ENCODE results near the gene FGF1. TPM values are rescaled to one million over a fixed set of nuclear protein-coding genes. Genes with fewer than 3 reads are reported as not detected.

Gene FGF1
- total and polyA plus RNA-seq, 2 donors = 0.99 to 1.6 TPM

GRCh38 chr5:142664067-142664466, 21.8 kb downstream of the FGF1 start:
- 94% methylated on average over 9 of the region's 9 CpGs for WGBS
- no peak for DNase-seq (ENCODE audit: low read depth in 6 of 9, low spot score in 9 of 9)
- Histone ChIP-seq H3K27ac (ENCODE audit: low read depth in 1 of 2, low read length in 1 of 2) (no peak overlapping the region), H3K36me3 (ENCODE audit: control insufficient read depth in 2 of 2, insufficient read depth in 2 of 2, low read length in 1 of 2) (no peaks in the 10 kb centered on the region), H3K4me3 (ENCODE audit: low read length in 2 of 2) (no peak overlapping the region), H3K27me3 (ENCODE audit: control insufficient read depth in 2 of 2, insufficient read depth in 1 of 2, low read length in 1 of 2) (peaks cover 0 to 3% of the 10 kb centered on the region in 2 donors), H3K4me1 (ENCODE audit: control insufficient read depth in 2 of 2, insufficient read depth in 2 of 2, low read length in 2 of 2) (no peaks in the 10 kb centered on the region), H3K9me3 (ENCODE audit: control insufficient read depth in 2 of 2, insufficient read depth in 1 of 2, low read length in 1 of 2) (no peaks in the 10 kb centered on the region)

GRCh38 chr5:142663246-142663645, 22.6 kb downstream of the FGF1 start:
- Histone ChIP-seq H3K27me3 (ENCODE audit: control insufficient read depth in 2 of 2, insufficient read depth in 1 of 2, low read length in 1 of 2) (peaks cover 0 to 3% of the 10 kb centered on the region in 2 donors), H3K27ac (ENCODE audit: low read depth in 1 of 2, low read length in 1 of 2) (no peak overlapping the region), H3K4me1 (ENCODE audit: control insufficient read depth in 2 of 2, insufficient read depth in 2 of 2, low read length in 2 of 2) (no peaks in the 10 kb centered on the region), H3K4me3 (ENCODE audit: low read length in 2 of 2) (no peak overlapping the region), H3K9me3 (ENCODE audit: control insufficient read depth in 2 of 2, insufficient read depth in 1 of 2, low read length in 1 of 2) (no peaks in the 10 kb centered on the region), H3K36me3 (ENCODE audit: control insufficient read depth in 2 of 2, insufficient read depth in 2 of 2, low read length in 1 of 2) (no peaks in the 10 kb centered on the region)
- no peak for DNase-seq (ENCODE audit: low read depth in 6 of 9, low spot score in 9 of 9)
- WGBS = 92% methylated on average over 6 of the region's 6 CpGs

- H3K27me3 ChIP-seq (ENCODE audit: control insufficient read depth in 2 of 2, insufficient read depth in 1 of 2, low read length in 1 of 2) = peaks cover 0 to 3% of the 10 kb centered on the region in 2 donors
- H3K4me1 ChIP-seq (ENCODE audit: control insufficient read depth in 2 of 2, insufficient read depth in 2 of 2, low read length in 2 of 2) = no peaks in the 10 kb centered on the region
- no peaks in the 10 kb centered on the region for H3K9me3 ChIP-seq (ENCODE audit: control insufficient read depth in 2 of 2, insufficient read depth in 1 of 2, low read length in 1 of 2)
- no peak for DNase-seq (ENCODE audit: low read depth in 6 of 9, low spot score in 9 of 9)
- H3K36me3 ChIP-seq (ENCODE audit: control insufficient read depth in 2 of 2, insufficient read depth in 2 of 2, low read length in 1 of 2) = no peaks in the 10 kb centered on the region
- no peak overlapping the region for H3K27ac ChIP-seq (ENCODE audit: low read depth in 1 of 2, low read length in 1 of 2)
- H3K4me3 ChIP-seq (ENCODE audit: low read length in 2 of 2) = no peak overlapping the region
- WGBS = 97% methylated on average over 11 of the region's 11 CpGs
Measured at GRCh38 chr5:142661957-142662356, 23.9 kb downstream of the FGF1 start.

- H3K27ac ChIP-seq (ENCODE audit: low read depth in 1 of 2, low read length in 1 of 2) = no peak overlapping the region
- H3K36me3 ChIP-seq (ENCODE audit: control insufficient read depth in 2 of 2, insufficient read depth in 2 of 2, low read length in 1 of 2) = no peaks in the 10 kb centered on the region
- no peak overlapping the region for H3K4me3 ChIP-seq (ENCODE audit: low read length in 2 of 2)
- WGBS = over 99% methylated on average over 2 of the region's 2 CpGs
- H3K4me1 ChIP-seq (ENCODE audit: control insufficient read depth in 2 of 2, insufficient read depth in 2 of 2, low read length in 2 of 2) = no peaks in the 10 kb centered on the region
- H3K27me3 ChIP-seq (ENCODE audit: control insufficient read depth in 2 of 2, insufficient read depth in 1 of 2, low read length in 1 of 2) = peaks cover 0 to 3% of the 10 kb centered on the region in 2 donors
- no peak for DNase-seq (ENCODE audit: low read depth in 6 of 9, low spot score in 9 of 9)
- H3K9me3 ChIP-seq (ENCODE audit: control insufficient read depth in 2 of 2, insufficient read depth in 1 of 2, low read length in 1 of 2) = no peaks in the 10 kb centered on the region
Measured at GRCh38 chr5:142661143-142661542, 24.7 kb downstream of the FGF1 start.

DNA sequence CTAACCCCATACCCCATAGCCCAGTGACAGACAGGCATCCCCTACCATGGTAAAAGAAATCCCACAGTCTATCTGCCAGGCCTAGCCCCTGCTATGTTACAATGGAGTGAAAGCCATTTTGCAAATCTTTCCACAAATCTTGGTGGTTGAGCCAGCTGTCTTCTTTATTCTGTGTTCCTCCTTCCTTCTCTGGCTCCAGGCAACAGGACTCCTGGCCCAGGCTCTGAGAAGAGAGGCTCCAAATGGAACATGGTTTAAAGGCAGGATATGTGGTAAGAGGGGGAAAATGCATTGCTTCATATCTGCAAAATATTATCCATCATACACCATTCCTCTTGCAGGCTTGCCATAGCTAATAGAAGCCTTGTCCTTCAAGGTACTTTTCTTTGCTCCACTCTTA, 25.2 kb downstream of the FGF1 start:
- Histone ChIP-seq H3K27ac (ENCODE audit: low read depth in 1 of 2, low read length in 1 of 2) (no peak overlapping the region), H3K9me3 (ENCODE audit: control insufficient read depth in 2 of 2, insufficient read depth in 1 of 2, low read length in 1 of 2) (no peaks in the 10 kb centered on the region), H3K36me3 (ENCODE audit: control insufficient read depth in 2 of 2, insufficient read depth in 2 of 2, low read length in 1 of 2) (no peaks in the 10 kb centered on the region), H3K27me3 (ENCODE audit: control insufficient read depth in 2 of 2, insufficient read depth in 1 of 2, low read length in 1 of 2) (peaks cover 0 to 4% of the 10 kb centered on the region in 2 donors), H3K4me3 (ENCODE audit: low read length in 2 of 2) (no peak overlapping the region), H3K4me1 (ENCODE audit: control insufficient read depth in 2 of 2, insufficient read depth in 2 of 2, low read length in 2 of 2) (no peaks in the 10 kb centered on the region)
- no peak for DNase-seq (ENCODE audit: low read depth in 6 of 9, low spot score in 9 of 9)

GRCh38 chr5:142660196-142660595, 25.7 kb downstream of the FGF1 start:
- H3K27ac ChIP-seq (ENCODE audit: low read depth in 1 of 2, low read length in 1 of 2) = no peak overlapping the region
- peaks cover 0 to 9% of the 10 kb centered on the region in 2 donors for H3K27me3 ChIP-seq (ENCODE audit: control insufficient read depth in 2 of 2, insufficient read depth in 1 of 2, low read length in 1 of 2)
- H3K4me1 ChIP-seq (ENCODE audit: control insufficient read depth in 2 of 2, insufficient read depth in 2 of 2, low read length in 2 of 2) = no peaks in the 10 kb centered on the region
- no peaks in the 10 kb centered on the region for H3K9me3 ChIP-seq (ENCODE audit: control insufficient read depth in 2 of 2, insufficient read depth in 1 of 2, low read length in 1 of 2)
- H3K4me3 ChIP-seq (ENCODE audit: low read length in 2 of 2) = no peak overlapping the region
- WGBS = 97% methylated on average over 10 of the region's 10 CpGs
- H3K36me3 ChIP-seq (ENCODE audit: control insufficient read depth in 2 of 2, insufficient read depth in 2 of 2, low read length in 1 of 2) = no peaks in the 10 kb centered on the region
- no peak for DNase-seq (ENCODE audit: low read depth in 6 of 9, low spot score in 9 of 9)

DNA sequence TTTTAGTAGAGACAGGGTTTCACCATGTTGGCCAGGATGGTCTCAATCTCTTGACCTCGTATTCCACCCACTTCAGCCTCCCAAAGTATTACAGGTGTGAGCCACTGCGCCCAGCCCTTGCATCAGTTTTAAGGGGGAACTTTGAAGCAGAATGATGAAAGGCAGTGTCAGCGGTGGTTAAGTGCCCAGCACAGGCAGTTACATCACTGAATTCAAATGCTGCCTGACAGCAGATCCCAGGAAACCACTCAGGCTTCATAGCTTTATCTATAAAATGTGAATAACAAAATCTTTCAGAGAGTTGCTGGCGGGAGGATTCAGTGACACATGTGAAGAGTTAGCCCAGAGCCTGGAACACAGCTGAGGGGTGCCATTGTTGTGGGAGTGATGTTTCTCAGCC, 26.5 kb downstream of the FGF1 start:
- H3K4me3 ChIP-seq (ENCODE audit: low read length in 2 of 2) = no peak overlapping the region
- H3K9me3 ChIP-seq (ENCODE audit: control insufficient read depth in 2 of 2, insufficient read depth in 1 of 2, low read length in 1 of 2) = peaks cover 0 to 3% of the 10 kb centered on the region in 2 donors
- no peak overlapping the region for H3K27ac ChIP-seq (ENCODE audit: low read depth in 1 of 2, low read length in 1 of 2)
- no peaks in the 10 kb centered on the region for H3K36me3 ChIP-seq (ENCODE audit: control insufficient read depth in 2 of 2, insufficient read depth in 2 of 2, low read length in 1 of 2)
- no peak for DNase-seq (ENCODE audit: low read depth in 6 of 9, low spot score in 9 of 9)
- H3K4me1 ChIP-seq (ENCODE audit: control insufficient read depth in 2 of 2, insufficient read depth in 2 of 2, low read length in 2 of 2) = no peaks in the 10 kb centered on the region
- peaks cover 2 to 17% of the 10 kb centered on the region in 2 donors for H3K27me3 ChIP-seq (ENCODE audit: control insufficient read depth in 2 of 2, insufficient read depth in 1 of 2, low read length in 1 of 2)
- 96% methylated on average over 4 of the region's 4 CpGs for WGBS

DNA sequence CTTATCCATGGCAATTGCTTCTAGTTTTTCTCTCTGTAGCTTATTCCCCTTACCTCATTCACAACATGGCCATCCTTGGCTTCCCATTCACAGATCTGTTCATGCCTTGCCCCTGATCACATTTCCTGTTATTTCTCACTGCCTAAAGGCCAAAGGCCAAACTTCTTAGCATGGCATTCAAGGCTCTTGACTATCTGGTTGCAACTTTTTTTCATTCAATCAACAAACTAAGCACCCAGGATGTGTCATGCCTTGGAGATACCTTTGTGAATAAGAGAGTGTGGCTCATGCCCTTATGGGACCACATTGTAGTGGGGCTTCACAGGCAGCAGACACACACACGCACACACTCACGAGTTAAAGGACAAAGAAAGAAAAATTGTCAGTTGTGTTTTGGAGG, 27.6 kb downstream of the FGF1 start:
- 99% methylated on average over 2 of the region's 2 CpGs for WGBS
- H3K36me3 ChIP-seq (ENCODE audit: control insufficient read depth in 2 of 2, insufficient read depth in 2 of 2, low read length in 1 of 2) = no peaks in the 10 kb centered on the region
- H3K27ac ChIP-seq (ENCODE audit: low read depth in 1 of 2, low read length in 1 of 2) = no peak overlapping the region
- no peak for DNase-seq (ENCODE audit: low read depth in 6 of 9, low spot score in 9 of 9)
- H3K4me3 ChIP-seq (ENCODE audit: low read length in 2 of 2) = no peak overlapping the region
- H3K27me3 ChIP-seq (ENCODE audit: control insufficient read depth in 2 of 2, insufficient read depth in 1 of 2, low read length in 1 of 2) = peaks cover 2 to 16% of the 10 kb centered on the region in 2 donors
- peaks cover 0 to 3% of the 10 kb centered on the region in 2 donors for H3K9me3 ChIP-seq (ENCODE audit: control insufficient read depth in 2 of 2, insufficient read depth in 1 of 2, low read length in 1 of 2)
- no peaks in the 10 kb centered on the region for H3K4me1 ChIP-seq (ENCODE audit: control insufficient read depth in 2 of 2, insufficient read depth in 2 of 2, low read length in 2 of 2)

DNA sequence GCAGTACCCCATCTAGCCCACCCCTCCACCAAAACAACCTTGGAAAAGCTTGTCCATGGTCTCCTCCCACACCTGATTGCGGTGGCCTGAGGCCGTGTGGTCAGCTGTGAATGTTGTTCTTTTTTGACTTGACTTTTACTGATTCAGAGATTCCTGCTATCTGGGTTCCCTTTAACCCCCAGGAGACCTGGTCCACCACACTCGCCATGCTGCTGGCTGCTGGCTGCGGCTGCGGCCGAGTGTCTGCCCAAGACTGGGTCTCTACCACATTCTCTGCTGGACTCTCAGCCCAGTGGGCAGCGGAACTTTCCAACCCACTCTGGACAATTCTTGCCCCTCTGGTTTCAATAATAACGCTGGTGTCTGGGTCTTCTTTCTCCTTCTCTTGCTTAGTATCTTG, 28.4 kb downstream of the FGF1 start:
- H3K36me3 ChIP-seq (ENCODE audit: control insufficient read depth in 2 of 2, insufficient read depth in 2 of 2, low read length in 1 of 2) = no peaks in the 10 kb centered on the region
- H3K4me1 ChIP-seq (ENCODE audit: control insufficient read depth in 2 of 2, insufficient read depth in 2 of 2, low read length in 2 of 2) = no peaks in the 10 kb centered on the region
- no peak overlapping the region for H3K27ac ChIP-seq (ENCODE audit: low read depth in 1 of 2, low read length in 1 of 2)
- WGBS = 98% methylated on average over 8 of the region's 8 CpGs
- peaks cover 0 to 3% of the 10 kb centered on the region in 2 donors for H3K9me3 ChIP-seq (ENCODE audit: control insufficient read depth in 2 of 2, insufficient read depth in 1 of 2, low read length in 1 of 2)
- H3K27me3 ChIP-seq (ENCODE audit: control insufficient read depth in 2 of 2, insufficient read depth in 1 of 2, low read length in 1 of 2) = peaks cover 2 to 20% of the 10 kb centered on the region in 2 donors
- DNase-seq (ENCODE audit: low read depth in 6 of 9, low spot score in 9 of 9) = no peak
- H3K4me3 ChIP-seq (ENCODE audit: low read length in 2 of 2) = no peak overlapping the region
